ENCODE measurements around the gene CREBL2. TPM values are rescaled to one million over a fixed set of nuclear protein-coding genes. Genes with fewer than 3 reads are reported as not detected.

Gene CREBL2
- total and polyA plus RNA-seq, 10 of the 15 experiments (the other 5 are each of a cell fraction or from before 2014, with no cell fraction given) = 4.6 to 19.1 (median 13.5) TPM

GRCh38 chr12:12683136-12683697 is 71.5 kb downstream of the CREBL2 start:
- no peaks in the 10 kb centered on the region for H3K4me1 ChIP-seq (ENCODE audit: control insufficient read depth, insufficient read depth, low read length)
- no peak overlapping the region for H3K27ac ChIP-seq (ENCODE audit: control insufficient read depth, insufficient read depth)
- 71% methylated on average over 4 of the region's 4 CpGs for WGBS (ENCODE audit: insufficient coverage, insufficient replicate concordance, low lambda C conversion rate, missing lambda C conversion rate)
- no peaks in the 10 kb centered on the region for H3K36me3 ChIP-seq (ENCODE audit: control insufficient read depth in 2 of 2, insufficient read depth in 2 of 2, low read length in 1 of 2)
- in situ Hi-C loops (cut with MboI) (no loop called here), intact Hi-C loops (cut with micrococcal nuclease; ENCODE audit: unreplicated experiment) (no loop called here)
- FAIRE-seq (no peak), ATAC-seq (no peak), DNase-seq (ENCODE audit: low read depth, low spot score) (no peak)
- H3K27me3 ChIP-seq (replicated peaks in 1 of 2; ENCODE audit: control insufficient read depth in 2 of 2, insufficient read depth in 2 of 2, low read length in 1 of 2) = no peaks in the 10 kb centered on the region
- H3K9ac ChIP-seq (ENCODE audit: control insufficient read depth, insufficient read depth, low read length) = no peak overlapping the region
- no peaks in the 10 kb centered on the region for H4K20me1 ChIP-seq (ENCODE audit: control insufficient read depth, insufficient read depth)
- no peak overlapping the region for H3K4me2 ChIP-seq (ENCODE audit: control insufficient read depth, insufficient read depth)
- ChIA-PET SMC1A (ENCODE audit: uncharacterized antibody, unreplicated experiment) (interaction anchor here (0.5 to 1.3 kb wide), 4 partner anchors 26 to 79 kb away, joined by 3 to 5 read pairs (median 4); no protein-coding TSS in a partner anchor), RAD21 (ENCODE audit: unreplicated experiment) (interaction anchor here (0.6 to 1.1 kb wide), 2 partner anchors 10 to 19 kb away, joined by 3 read pairs; no protein-coding TSS in a partner anchor), POLR2A (interaction anchor here (1.8 kb wide), 1 partner anchor 11 kb away, joined by 18 read pairs; no protein-coding TSS in a partner anchor), CTCF (interaction anchor here (0.7 to 2.0 kb wide), 3 partner anchors 11 to 356 kb away, joined by 3 to 8 read pairs (median 3); partner anchors contain the start of gene GPR19)
- no peaks in the 10 kb centered on the region for H3K79me2 ChIP-seq (ENCODE audit: control insufficient read depth, insufficient read depth, low read length)
- H2AFZ ChIP-seq (ENCODE audit: control insufficient read depth, low read depth, low read length) = no peak overlapping the region
- no peak overlapping the region for H3K4me3 ChIP-seq
- no peaks in the 10 kb centered on the region for H3K9me3 ChIP-seq (replicated peaks; ENCODE audit: control insufficient read depth, insufficient read depth, low read length)
- no peak for TF ChIP-seq POLR2A (IDR thresholded peaks at IDR 0.05; ENCODE audit: low read depth, low read length)
- TF ChIP-seq PKNOX1 (IDR thresholded peaks at IDR 0.05) = no peak
- no TSS peak for BruUV-seq (replicated peaks)

- ChIA-PET SMC1A (ENCODE audit: uncharacterized antibody, unreplicated experiment) (interaction anchor here (1.1 to 1.3 kb wide), 3 partner anchors 25 to 54 kb away, joined by 3 to 5 read pairs (median 4); no protein-coding TSS in a partner anchor), CTCF (interaction anchor here (0.9 to 2.0 kb wide), 2 partner anchors 11 to 356 kb away, joined by 3 to 8 read pairs; partner anchors contain the start of gene GPR19), POLR2A (interaction anchor here (1.8 kb wide), 1 partner anchor 10 kb away, joined by 18 read pairs; no protein-coding TSS in a partner anchor), RAD21 (ENCODE audit: unreplicated experiment) (no interaction called here)
- Histone ChIP-seq H3K27ac (ENCODE audit: control insufficient read depth, insufficient read depth) (no peak overlapping the region), H3K79me2 (ENCODE audit: control insufficient read depth, insufficient read depth, low read length) (no peaks in the 10 kb centered on the region), H3K27me3 (replicated peaks in 1 of 2; ENCODE audit: control insufficient read depth in 2 of 2, insufficient read depth in 2 of 2, low read length in 1 of 2) (no peaks in the 10 kb centered on the region), H3K9me3 (replicated peaks; ENCODE audit: control insufficient read depth, insufficient read depth, low read length) (no peaks in the 10 kb centered on the region), H4K20me1 (ENCODE audit: control insufficient read depth, insufficient read depth) (no peaks in the 10 kb centered on the region), H3K9ac (ENCODE audit: control insufficient read depth, insufficient read depth, low read length) (no peak overlapping the region), H3K36me3 (ENCODE audit: control insufficient read depth in 2 of 2, insufficient read depth in 2 of 2, low read length in 1 of 2) (no peaks in the 10 kb centered on the region; a peak in 1 of 4 replicates), H3K4me2 (ENCODE audit: control insufficient read depth, insufficient read depth) (no peak overlapping the region), H2AFZ (ENCODE audit: control insufficient read depth, low read depth, low read length) (no peak overlapping the region), H3K4me1 (ENCODE audit: control insufficient read depth, insufficient read depth, low read length) (no peaks in the 10 kb centered on the region), H3K4me3 (no peak overlapping the region)
- TF ChIP-seq PRDM15 (CRISPR knock-in tag; IDR thresholded peaks at IDR 0.05) (no peak), PAX8 (IDR thresholded peaks at IDR 0.05) (no peak), JUNB (IDR thresholded peaks at IDR 0.05) (no peak)
- in situ Hi-C loops (cut with MboI) (no loop called here), intact Hi-C loops (cut with micrococcal nuclease; ENCODE audit: unreplicated experiment) (no loop called here)
- no TSS peak for BruUV-seq (replicated peaks)
- ATAC-seq (no peak), FAIRE-seq (no peak), DNase-seq (ENCODE audit: low read depth, low spot score) (no peak)
- 79% methylated on average over 3 of the region's 3 CpGs for WGBS (ENCODE audit: insufficient coverage, insufficient replicate concordance, low lambda C conversion rate, missing lambda C conversion rate)
Observed at GRCh38 chr12:12683725-12684124, 72.0 kb downstream of the CREBL2 start.

Measured in GM12878 (cell line).